GM21423 (cell line): ENCODE results near the gene SETX.

ENCODE experiments used
- ATAC-seq: cut with Tn5 transposase; IDR thresholded peaks from one replicate; pipeline ENCODE4 v1.9.1; 2021; ENCODE audit warnings: mild to moderate bottlenecking, moderate library complexity; ENCODE audit not compliant: unreplicated experiment

SETX gene

GRCh38 chr9:132364068-132364467 is 9.3 kb upstream of the SETX start:
- no peak for ATAC-seq

GRCh38 chr9:132357764-132358163 is 3.0 kb upstream of the SETX start:
- ATAC-seq, result no peak

GRCh38 chr9:132356324-132356924 is 1.6 kb upstream of the SETX start:
- ATAC-seq, result no peak

GRCh38 chr9:132351404-132352045 is 3.3 kb downstream of the SETX start:
- no peak for ATAC-seq

- no peak for ATAC-seq
Measured at GRCh38 chr9:132350861-132351315, 3.9 kb downstream of the SETX start.

- no peak for ATAC-seq
Measured at GRCh38 chr9:132348676-132349075, 6.1 kb downstream of the SETX start.

- no peak for ATAC-seq
Measured at GRCh38 chr9:132346177-132346576, 8.6 kb downstream of the SETX start.

GRCh38 chr9:132341177-132341840 is 13.5 kb downstream of the SETX start:
- no peak for ATAC-seq

- ATAC-seq, result no peak
Measured at GRCh38 chr9:132334364-132334763, 20.4 kb downstream of the SETX start.

- ATAC-seq, result no peak
Measured at GRCh38 chr9:132333556-132333955, 21.2 kb downstream of the SETX start.

- ATAC-seq, result no peak
Measured at GRCh38 chr9:132328580-132328979, 26.2 kb downstream of the SETX start.

GRCh38 chr9:132327537-132327936 is 27.2 kb downstream of the SETX start:
- ATAC-seq, result no peak

GRCh38 chr9:132324425-132324824 is 30.4 kb downstream of the SETX start:
- no peak for ATAC-seq

- no peak for ATAC-seq
Measured at GRCh38 chr9:132319421-132320110, 35.2 kb downstream of the SETX start.

- ATAC-seq, result no peak
Measured at GRCh38 chr9:132312873-132313272, 41.9 kb downstream of the SETX start.

GRCh38 chr9:132312426-132312825 is 42.4 kb downstream of the SETX start:
- ATAC-seq, result no peak

- no peak for ATAC-seq
Measured at GRCh38 chr9:132311978-132312377, 42.8 kb downstream of the SETX start.

GRCh38 chr9:132309056-132309455 is 45.7 kb downstream of the SETX start:
- ATAC-seq, result no peak

- ATAC-seq, result no peak
Measured at GRCh38 chr9:132301521-132301920, 53.3 kb downstream of the SETX start.

GRCh38 chr9:132299221-132299620 is 55.6 kb downstream of the SETX start:
- no peak for ATAC-seq

- ATAC-seq, result no peak
Measured at GRCh38 chr9:132295181-132295580, 59.6 kb downstream of the SETX start.
